Medulla oblongata (tissue), 1 donor: Measurements from ENCODE around the gene ADRA2B.
"Not testable (repeated sequence)": the region's sequence is repeated elsewhere in the genome, so short reads cannot be mapped to it uniquely, and the experiment has no call there.

Experiments used
- DNase-seq: peaks from one replicate; pipeline ENCODE4 v3.0.0-alpha.2; 2015; ENCODE audit errors: extremely low spot score

The ADRA2B gene

DNA sequence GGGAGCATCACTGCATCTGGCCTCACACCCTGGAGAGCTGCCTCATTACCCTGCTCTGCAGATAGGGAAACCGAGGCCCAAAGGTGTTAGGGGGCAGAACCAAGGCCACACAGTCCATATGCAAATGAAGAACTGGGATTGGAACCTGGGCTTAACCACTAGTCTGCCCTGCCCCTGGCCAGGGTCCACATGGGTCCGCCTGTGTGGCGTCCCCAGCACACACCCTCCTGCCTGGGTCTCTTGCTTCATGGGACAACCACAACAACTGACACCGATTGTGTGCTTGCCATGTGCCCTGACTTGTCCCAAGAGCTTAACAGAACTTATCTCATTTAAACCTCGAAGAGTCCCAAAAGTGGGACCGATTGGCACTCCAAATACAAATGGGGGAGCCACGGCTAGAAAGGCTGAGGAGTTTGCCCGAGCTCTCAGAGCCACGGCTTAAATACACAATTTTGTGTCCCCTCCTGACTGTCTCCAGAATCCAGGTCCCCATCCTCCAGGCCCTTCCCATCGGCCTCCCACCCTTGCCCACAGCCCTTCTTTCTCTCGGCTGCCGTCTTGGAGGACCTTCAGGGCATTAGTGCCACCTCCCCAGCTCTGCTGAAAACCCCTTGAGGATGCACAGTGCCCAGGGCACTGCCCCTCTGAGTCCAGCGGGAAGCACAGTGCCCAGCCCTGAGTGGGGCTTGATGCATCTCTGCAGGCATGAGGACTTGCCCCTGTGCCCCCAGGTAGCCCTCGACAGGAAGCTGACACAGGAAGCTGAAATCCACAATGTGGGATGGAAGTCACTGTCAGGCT, 34.6 kb upstream of the ADRA2B start:
- DNase-seq = no peak

DNA sequence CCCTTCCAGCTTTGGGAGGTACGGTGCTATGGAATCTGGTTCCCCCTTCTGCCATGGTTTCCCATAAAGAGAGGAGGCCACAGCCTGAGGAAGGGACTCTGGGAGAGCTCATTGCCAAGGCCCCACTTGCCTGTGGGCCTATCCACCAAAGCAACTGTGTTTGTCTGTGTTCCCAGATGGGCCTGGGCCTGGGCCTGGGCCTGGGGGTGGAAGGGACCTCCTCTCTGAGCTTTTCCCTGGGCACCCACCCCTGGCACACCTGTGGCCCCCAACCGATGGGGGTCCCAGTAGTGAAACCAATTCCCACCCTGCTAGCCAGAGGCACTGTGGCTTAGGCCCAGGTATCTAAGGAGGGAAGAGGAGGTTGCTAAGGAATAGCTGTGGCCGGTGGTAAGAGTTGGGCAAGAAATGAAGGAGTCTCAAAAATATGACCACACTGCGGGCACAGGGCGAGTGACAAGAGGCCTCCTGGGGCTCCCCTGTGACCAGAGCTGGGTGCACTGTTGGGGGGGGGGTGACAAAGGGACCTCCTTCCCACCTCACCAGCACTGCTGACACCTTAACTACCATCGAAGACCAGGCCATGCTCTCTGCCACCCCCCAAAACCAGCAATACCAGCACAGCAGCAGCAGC, 33.8 kb upstream of the ADRA2B start:
- no peak for DNase-seq

DNA sequence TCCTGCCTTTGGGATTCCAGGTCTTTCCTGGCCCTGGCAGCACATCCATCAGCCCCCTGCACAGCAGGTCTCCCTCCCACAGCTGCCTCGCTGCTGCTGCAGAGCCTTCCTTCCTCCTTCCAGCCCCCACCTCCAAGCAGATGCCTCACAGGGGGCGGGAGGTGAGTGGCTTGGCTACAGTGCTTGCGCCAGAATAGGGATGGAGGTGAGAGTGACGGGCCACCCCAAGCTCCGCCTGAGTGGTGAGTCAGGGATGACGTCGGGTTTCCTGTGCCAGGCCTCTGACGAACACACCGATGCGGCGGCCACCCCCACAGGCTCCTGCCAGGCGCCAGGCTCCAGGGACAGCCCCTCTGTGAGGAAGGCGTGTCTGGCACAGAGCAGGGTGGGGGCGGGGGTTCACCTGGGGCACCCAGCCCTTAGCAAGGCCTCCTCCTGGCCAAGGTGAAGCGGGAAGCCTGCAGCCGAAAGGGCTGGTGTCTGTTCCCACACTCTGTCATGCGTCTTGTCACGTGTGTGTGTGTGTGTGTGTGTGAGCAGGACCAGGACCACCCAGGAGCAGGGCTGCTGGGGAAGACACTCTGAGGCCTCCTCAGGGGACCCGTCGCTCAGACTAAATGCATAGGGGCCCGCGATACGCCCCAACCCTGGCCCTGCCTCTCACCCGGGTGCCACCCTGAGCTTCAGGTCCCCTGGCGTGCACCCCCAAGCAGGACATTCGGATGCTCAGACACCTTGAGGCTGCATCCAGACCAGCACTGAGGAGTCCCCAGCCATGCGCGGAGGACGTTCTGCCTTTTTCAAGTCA, 32.2 kb upstream of the ADRA2B start:
- no peak for DNase-seq

DNA sequence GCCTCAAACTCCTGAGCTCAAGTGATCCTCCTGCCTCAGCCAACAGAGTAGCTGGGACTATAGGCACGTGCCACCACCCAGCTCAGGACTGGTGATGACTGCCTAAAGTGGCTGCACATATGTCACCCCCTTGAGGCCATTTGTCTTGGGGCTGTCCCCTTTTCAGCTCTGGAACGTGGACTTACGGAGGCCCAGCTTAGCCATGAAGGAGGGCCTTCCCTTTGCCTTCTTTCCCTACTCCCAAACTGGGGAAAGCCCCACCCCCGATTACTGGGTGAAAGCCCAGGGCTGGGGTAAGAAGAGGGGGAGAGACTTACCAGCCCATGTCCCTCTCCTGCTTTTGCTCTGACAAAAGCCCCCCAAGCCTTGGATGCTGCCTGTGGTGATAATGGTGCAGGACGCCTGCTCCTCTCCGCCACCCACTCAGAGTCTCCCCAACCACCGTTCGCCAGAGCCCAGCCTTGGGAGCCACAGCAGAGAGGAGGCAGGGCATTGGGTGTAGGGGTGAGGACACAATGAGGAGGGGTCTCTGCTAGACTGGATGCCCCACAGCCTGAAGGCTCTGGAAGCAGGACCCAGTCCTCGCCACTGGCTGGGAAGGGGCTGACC, 31.3 kb upstream of the ADRA2B start:
- no peak for DNase-seq

DNA sequence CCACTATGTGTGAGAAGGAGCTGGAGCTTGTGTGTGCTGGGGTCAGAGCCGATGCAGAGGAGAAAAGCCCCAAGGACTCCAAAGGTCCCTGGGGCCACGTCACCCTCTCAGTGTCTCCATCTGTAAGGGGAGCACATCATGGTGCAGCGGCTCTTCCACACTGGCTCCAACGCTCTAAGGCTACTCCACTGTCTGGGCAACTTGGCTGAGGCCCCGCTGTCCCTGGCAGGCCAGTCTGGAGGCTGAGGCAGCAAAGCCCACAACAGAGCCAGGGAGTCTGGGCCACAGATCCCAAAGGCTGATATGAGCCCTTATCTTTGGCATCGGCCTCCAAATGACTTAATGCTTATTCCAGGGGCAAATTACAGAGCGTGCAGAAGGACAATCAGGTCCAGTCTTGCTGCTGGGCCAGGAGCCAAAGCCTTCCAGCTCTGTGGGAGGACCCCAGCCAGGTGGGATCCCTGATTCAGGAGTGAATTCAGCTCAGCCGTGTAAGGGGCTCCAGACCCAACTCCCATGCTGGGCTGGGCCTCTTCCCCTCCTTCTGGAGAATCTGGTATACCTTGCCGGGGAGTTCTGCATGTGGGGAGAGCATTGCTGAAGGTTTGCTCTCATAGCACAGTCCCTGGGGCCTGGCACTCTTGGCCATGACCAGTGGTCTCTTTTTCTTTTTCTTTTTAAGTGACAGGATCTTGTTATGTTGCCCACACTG, 30.7 kb upstream of the ADRA2B start:
- no peak for DNase-seq

- DNase-seq = peak; percentile 70
Observed at GRCh38 chr2:96146153-96146880, 29.9 kb upstream of the ADRA2B start.

- DNase-seq = no peak
Observed at GRCh38 chr2:96145848-96146152, 29.4 kb upstream of the ADRA2B start.

DNA sequence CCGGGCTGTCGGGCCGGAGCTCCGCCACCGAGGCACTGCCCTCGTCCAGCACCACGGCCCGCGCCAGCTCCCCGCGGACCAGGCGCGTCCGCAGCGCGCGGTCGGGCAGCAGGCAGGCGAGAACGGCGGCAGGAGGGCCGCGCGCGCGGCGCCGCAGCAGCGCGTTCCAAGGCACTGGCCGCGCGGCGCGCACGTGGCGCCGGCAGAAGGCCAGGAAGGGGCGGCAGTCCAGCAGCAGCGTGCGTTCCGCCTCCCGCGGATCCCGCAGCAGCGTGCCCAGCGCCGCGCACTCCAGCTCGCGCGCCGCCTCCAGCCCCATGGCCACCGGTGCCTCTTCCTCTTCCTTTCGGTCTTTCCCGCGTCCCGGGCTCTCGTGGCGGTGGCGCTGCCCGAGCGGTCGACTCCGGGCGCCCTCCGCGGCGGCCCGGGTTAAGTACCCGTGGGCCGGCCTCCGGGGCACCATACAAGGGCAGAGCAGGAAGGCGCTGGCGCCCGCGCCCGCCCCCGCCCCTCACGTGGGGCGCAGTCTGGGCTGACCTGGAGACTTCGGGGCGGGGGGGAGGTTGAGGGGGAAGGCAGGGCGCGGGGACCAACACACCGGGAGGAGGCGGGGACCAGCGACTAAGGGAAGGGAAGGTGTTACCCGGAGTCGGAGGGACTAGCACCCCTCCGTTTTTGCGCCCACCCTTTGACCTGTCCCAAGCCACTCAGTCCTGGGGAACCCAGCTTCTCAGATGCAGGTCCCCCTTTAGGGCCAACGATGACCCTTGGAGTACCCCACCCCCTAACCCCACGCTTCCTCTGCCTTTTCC, 28.9 kb upstream of the ADRA2B start, which contains the start of gene DUSP2:
DUSP2 (minus strand) TSS at position 405 of the 812 bp plus-strand sequence; CDS start at position 319, 86 bp downstream.
- DNase-seq = peak; percentile 68

DNA sequence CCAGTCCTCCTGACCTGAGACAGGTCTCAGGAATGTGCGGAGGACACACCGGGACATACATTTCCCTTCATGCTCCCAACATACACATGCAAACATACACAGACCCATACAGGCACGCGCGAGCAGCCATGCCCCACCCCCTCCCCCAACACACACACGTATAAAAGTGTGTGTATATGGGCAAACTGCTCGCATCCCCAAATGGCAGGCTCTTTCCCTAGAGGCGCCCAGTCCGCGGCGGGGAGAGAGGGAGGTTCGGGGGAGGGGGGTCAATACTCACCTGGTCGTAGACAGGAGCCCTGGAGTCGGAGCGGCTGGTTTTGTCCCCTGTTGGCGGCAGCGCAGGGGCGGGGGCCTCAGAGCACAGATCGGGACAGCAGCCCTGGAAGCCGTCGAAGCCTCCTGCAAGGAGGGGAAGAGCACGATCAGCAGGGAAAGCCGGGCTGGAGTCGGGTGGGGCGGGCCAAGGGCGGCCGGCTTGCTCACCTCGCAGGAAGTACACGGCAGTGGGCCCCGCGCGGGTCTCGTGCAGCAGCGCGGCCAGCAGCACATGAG, 28.2 kb upstream of the ADRA2B start:
- DNase-seq = no peak

DNA sequence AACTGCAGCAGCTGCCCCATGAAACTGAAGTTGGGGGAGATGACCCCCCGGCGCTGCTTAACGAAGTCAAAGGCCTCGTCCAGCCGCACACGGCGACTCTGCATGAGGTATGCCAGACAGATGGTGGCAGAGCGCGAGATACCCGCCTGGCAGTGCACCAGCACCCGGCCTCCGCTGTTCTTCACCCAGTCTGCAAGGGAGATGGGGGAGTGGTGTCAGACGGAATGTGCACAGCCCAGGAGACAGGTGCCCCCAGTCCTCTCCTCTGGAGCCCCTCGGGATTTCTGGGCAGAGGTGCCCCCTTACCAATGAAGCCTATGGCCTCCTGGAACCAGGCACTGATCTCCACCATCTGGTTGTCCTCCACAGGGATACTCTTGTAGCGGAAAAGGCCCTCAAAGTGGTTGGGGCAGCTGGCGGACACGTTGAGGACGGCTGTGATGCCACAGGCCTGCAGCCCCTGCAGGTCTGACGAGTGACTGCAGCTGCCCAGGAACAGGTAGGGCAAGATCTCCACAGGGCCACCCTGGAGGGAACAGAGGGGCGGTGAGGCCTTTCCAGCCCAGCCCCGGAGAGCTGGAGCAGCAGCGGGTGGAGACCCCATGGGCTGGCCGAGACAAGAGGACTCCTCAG, 27.6 kb upstream of the ADRA2B start:
- no peak for DNase-seq

DNA sequence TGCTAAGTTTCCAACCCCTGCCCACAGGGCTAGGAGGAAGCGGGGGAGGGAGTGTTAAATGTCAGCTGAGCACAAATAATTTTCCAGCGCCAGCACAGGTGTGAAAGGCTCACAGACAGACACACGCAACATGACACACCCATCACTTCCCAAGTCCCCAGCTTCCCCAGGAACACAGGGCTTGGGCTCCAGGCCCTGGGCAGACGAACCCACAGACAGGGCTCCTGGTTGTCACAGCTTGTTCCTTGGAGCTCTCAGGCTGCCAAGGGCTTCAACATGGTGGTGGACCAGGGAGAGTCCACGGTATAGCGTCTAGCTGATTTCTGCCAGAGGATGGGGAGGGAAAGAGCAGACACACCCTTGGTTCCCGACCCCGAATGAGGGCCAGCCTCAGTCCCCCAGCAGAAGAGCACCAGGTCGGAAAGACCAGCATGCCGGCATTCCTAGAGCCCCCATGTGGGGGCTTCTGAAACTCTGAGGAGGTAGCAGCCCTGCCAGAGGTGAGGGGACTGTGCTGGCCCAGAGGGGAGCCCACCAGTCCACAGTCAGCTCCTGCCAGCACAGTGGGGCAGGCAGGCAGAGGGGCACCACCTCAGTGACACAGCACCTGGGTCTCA, 27.0 kb upstream of the ADRA2B start:
- DNase-seq = no peak

- DNase-seq = no peak
Observed at GRCh38 chr2:96142217-96143113, 26.1 kb upstream of the ADRA2B start.

DNA sequence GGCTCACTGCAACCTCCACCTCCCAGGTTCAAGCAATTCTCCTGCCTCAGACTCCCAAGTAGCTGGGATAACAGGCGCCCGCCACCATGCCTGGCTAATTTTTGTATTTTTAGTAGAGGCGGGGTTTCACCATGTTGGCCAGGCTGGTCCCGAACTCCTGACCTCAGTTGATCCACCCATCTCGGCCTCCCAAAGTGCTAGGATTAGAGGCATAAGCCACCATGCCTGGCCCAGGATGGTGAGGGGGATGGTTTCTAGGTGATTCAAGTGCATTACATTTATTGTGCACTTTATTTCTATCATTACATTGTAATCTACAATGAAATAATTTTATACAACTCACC, 25.2 kb upstream of the ADRA2B start:
- DNase-seq = not testable (repeated sequence)

- DNase-seq = no peak
Observed at GRCh38 chr2:96140941-96141623, 24.7 kb upstream of the ADRA2B start.

GRCh38 chr2:96139181-96139758, 22.9 kb upstream of the ADRA2B start:
- no peak for DNase-seq

GRCh38 chr2:96138179-96139145, 22.1 kb upstream of the ADRA2B start, which contains the start of gene ASTL:
ASTL (minus strand) TSS chr2:96138502; CDS start chr2:96138436, 66 bp downstream.
- DNase-seq = peak; percentile 48
